Cardiac muscle cell (in vitro differentiated cells and primary cell): ENCODE data around the gene MCUB. TPM values are rescaled to one million over a fixed set of nuclear protein-coding genes. Genes with fewer than 3 reads are reported as not detected.
A peak's percentile ranks its signal among the peaks of the same experiment; 100 is the strongest.

Experiments
- DNase-seq, 2 donors: peaks; one replicate each; pipeline versions ENCODE4 v3.0.0 to v3.0.0-alpha.2; 2010 to 2017; ENCODE audit warnings: low read depth in 1 of 2, low spot score in 1 of 2
- H3K27ac ChIP-seq: fragments of 200-600 bp; sonication (generic); 2 replicates; pipeline ENCODE4 v1.5.1; 2016
- H3K27me3 ChIP-seq: fragments of 200-600 bp; sonication (generic); 2 replicates; pipeline ENCODE4 v1.6.0; 2016; ENCODE audit warnings: control low read depth
- H3K36me3 ChIP-seq: fragments of 200-600 bp; sonication (generic); 2 replicates; pipeline ENCODE4 v1.5.1; 2016; ENCODE audit warnings: control low read depth
- H3K4me1 ChIP-seq: fragments of 200-600 bp; sonication (generic); 2 replicates; pipeline ENCODE4 v1.8.1; 2017; ENCODE audit warnings: low read depth, mild to moderate bottlenecking, mixed run types
- H3K4me3 ChIP-seq: fragments of 200-600 bp; sonication (generic); 2 replicates; pipeline ENCODE4 v1.5.1; 2016; ENCODE audit warnings: mild to moderate bottlenecking
- H3K9me3 ChIP-seq: fragments of 200-600 bp; sonication (generic); 2 replicates; pipeline ENCODE4 v1.5.1; 2017; ENCODE audit warnings: low read depth, mild to moderate bottlenecking, control low read depth
- CTCF ChIP-seq: IDR thresholded peaks from 2 replicates; pipeline ENCODE4 v1.5.1; 2012; ENCODE audit warnings: low read depth, mild to moderate bottlenecking, low read length
- polyA plus RNA-seq: library from polyadenylated mRNA; unstranded; fragments of >200 nt; fragmentation: Nextera tagmentation; extraction: Ambion mirVana; gene quantifications from 2 replicates; pipeline ENCODE4 v1.2.1, GENCODE V29; 2016
- total RNA-seq: library from RNA; depleted of rRNA; stranded (reverse); fragments of >200 nt; gene quantifications from 2 replicates; pipeline ENCODE4 v1.2.3, GENCODE V29; 2016

MCUB gene
- total and polyA plus RNA-seq, 2 experiments from 2014 or later: 1.4 to 3.1 TPM

GRCh38 chr4:109735566-109736365 lies 175.7 kb downstream of the MCUB start:
- H3K4me1 ChIP-seq: no peaks in the 10 kb centered on the region
- no peak overlapping the region for H3K4me3 ChIP-seq
- H3K27me3 ChIP-seq: no peaks in the 10 kb centered on the region
- H3K36me3 ChIP-seq: no peaks in the 10 kb centered on the region
- no peak for TF ChIP-seq CTCF
- H3K27ac ChIP-seq: peak overlapping the region; percentile 58
- H3K9me3 ChIP-seq: no peaks in the 10 kb centered on the region
- peak; percentile 34 to 67 for DNase-seq

Other genes starting within 250 kb of the MCUB start
- 26.0 and 31.4 TPM in 2 replicates for gene SEC24B, start 126.4 kb upstream of the MCUB start, total RNA-seq
- 25.4 and 32.7 TPM in 2 replicates for gene SEC24B, start 126.4 kb upstream of the MCUB start, polyA plus RNA-seq
- 23.4 and 28.9 TPM in 2 replicates for gene CASP6, start 143.2 kb downstream of the MCUB start, total RNA-seq
- 45.6 and 47.1 TPM in 2 replicates for gene CASP6, start 143.2 kb downstream of the MCUB start, polyA plus RNA-seq
- gene PLA2G12A, start 169.8 kb downstream of the MCUB start, total RNA-seq: 35.9 and 52.5 TPM in 2 replicates
- 82.6 and 96.9 TPM in 2 replicates for gene PLA2G12A, start 169.8 kb downstream of the MCUB start, polyA plus RNA-seq
- gene CFI, start 241.8 kb downstream of the MCUB start, total RNA-seq: 2.1 and 3.2 TPM in 2 replicates
- gene CFI, start 241.8 kb downstream of the MCUB start, polyA plus RNA-seq: 2.6 and 5.2 TPM in 2 replicates